Omental fat pad (tissue), 4 donors: ENCODE data around the gene METRNL. TPM values are rescaled to one million over a fixed set of nuclear protein-coding genes. Genes with fewer than 3 reads are reported as not detected.

Source experiments
- ATAC-seq: fragments of 150-250 bp; one replicate; pipeline ENCODE4 v1.9.1; 2016; ENCODE audit warnings: mild to moderate bottlenecking, moderate library complexity; ENCODE audit not compliant: low FRiP score
- DNase-seq: peaks from one replicate; pipeline ENCODE4 v3.0.0-alpha.2; 2019; ENCODE audit warnings: low spot score
- total RNA-seq, 4 donors: library from RNA; depleted of rRNA; stranded (reverse); fragments of >200 nt; gene quantifications; one replicate each; pipeline ENCODE4 v1.1.0, GENCODE V29; 2016
- TF ChIP-seq, protein P1 (sequence below), 3 donors: fragments of 450-650 bp; IDR thresholded peaks; one replicate each; pipeline ENCODE4 v1.5.1; 2016 to 2017; ENCODE audit warnings: antibody characterized with exemption in 3 of 3, mild to moderate bottlenecking in 3 of 3, moderate library complexity in 2 of 3

METRNL gene
- total RNA-seq, 4 donors from 2014 or later, result 68.4 to 271 (median 99.9) TPM

DNA sequence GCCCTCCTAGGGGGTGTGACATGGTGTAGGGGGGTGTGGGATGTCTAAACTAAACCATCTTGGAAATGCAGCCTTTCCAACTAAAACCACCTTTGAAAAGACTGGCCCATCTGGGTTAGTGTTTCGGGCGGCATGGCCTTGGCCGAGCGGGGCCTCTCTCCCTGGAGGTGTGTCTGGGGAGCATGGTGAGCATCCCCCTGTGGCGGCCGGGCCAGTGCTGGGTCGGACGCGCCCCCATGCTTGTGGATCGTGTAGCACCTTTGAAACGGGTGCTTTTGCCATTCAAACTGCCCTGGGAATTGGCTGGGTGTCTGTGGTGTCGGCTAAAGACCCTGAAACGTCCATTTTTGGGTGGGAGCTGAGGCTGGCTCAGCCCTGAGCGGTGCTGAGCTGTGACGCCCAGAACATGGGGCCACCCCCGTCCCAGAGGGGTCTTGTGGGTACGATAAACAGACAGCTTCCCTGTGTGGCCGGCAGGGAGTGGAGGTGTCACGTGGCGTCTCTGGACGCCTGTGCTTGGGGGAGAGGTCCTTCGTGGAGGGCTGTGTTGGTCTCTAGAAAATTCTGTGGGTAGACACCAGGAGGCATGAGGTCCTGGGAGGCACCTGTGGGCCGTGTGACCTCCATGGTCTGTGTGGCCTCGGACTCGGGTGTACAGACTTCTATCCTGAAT, 6.3 kb downstream of the METRNL start:
- TF ChIP-seq, protein P1, sequence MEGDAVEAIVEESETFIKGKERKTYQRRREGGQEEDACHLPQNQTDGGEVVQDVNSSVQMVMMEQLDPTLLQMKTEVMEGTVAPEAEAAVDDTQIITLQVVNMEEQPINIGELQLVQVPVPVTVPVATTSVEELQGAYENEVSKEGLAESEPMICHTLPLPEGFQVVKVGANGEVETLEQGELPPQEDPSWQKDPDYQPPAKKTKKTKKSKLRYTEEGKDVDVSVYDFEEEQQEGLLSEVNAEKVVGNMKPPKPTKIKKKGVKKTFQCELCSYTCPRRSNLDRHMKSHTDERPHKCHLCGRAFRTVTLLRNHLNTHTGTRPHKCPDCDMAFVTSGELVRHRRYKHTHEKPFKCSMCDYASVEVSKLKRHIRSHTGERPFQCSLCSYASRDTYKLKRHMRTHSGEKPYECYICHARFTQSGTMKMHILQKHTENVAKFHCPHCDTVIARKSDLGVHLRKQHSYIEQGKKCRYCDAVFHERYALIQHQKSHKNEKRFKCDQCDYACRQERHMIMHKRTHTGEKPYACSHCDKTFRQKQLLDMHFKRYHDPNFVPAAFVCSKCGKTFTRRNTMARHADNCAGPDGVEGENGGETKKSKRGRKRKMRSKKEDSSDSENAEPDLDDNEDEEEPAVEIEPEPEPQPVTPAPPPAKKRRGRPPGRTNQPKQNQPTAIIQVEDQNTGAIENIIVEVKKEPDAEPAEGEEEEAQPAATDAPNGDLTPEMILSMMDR (IDR thresholded peaks at IDR 0.05), result no peak
- ATAC-seq (no peak), DNase-seq (no peak)

DNA sequence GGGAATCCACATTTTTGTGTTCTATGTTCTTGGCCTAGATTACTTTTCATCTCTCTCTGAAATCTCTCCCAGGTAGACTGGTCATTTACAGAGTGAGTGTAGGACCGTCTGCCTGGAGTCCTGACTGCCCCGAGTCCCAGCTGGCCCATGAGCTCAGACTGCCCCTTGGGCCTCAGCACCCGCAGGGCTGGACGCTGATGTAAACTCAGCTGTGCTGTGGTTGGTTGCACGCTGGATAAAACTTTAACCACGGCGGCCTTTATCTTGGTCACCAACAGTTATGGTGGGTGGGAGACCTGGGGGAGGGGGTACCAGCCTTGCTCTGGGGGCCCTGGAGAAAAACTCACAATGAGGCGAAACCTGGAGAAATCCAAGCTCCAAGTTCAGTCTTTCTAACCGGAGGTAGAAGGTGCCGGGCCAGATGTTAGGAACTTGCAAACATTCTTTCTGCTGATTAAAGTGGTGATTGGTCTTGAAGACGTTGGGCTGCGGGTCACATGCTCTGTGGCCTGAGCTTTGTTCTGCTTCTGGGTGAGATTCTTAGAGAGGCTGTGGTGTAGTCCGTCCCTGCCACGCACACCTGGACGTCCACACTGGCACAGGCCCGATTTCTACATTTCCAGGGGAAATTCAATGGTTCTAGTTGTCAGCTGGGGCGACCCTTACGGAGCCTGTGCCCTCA, 6.9 kb downstream of the METRNL start:
- ATAC-seq (no peak), DNase-seq (no peak)
- TF ChIP-seq, protein P1 (IDR thresholded peaks at IDR 0.05), result no peak

DNA sequence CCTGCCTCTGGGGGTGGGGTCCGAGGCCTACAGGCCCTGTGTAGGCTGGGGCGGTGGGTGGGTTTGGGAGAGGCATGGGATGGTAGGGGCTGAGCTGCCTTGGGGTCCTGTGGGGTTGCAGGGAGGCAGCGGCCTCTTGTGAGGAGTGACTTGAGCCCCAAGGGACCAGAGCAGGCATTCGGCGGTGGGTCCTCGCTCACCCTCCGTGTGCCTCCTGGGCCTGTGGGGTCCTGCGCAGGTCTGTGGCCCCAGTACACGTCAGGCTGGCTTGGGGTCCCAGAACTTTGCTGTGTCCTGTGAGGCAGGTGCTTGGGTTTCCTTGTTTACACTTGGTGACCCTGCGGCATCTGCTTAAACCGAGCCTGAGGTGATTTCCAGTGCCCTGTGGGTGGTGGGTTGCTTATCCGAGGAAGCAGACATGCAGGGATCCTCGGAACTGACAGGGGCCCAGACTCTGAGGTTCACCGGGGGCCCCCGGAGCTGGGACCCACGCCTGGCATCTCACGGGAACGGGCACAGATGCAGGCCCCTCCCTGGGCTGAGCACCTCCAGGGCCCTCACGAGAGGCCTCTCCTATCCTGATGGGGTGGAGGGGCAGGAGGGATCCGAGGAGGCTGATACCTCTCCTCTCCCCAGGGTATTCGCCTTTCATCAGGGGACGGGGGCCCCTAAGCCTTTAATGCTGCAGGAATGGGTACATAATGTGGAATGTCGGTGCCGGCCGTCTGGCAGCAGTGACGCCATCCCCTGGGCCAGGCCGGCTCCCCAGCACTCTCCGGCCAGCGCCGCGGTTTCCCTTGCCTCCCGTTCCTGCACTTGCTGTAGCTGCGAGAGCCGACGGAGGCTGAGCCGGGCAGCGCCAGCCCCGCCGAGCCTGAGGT, 7.7 kb downstream of the METRNL start:
- ATAC-seq, result no peak
- DNase-seq, result no peak
- TF ChIP-seq, protein P1 (IDR thresholded peaks at IDR 0.05), result no peak

DNA sequence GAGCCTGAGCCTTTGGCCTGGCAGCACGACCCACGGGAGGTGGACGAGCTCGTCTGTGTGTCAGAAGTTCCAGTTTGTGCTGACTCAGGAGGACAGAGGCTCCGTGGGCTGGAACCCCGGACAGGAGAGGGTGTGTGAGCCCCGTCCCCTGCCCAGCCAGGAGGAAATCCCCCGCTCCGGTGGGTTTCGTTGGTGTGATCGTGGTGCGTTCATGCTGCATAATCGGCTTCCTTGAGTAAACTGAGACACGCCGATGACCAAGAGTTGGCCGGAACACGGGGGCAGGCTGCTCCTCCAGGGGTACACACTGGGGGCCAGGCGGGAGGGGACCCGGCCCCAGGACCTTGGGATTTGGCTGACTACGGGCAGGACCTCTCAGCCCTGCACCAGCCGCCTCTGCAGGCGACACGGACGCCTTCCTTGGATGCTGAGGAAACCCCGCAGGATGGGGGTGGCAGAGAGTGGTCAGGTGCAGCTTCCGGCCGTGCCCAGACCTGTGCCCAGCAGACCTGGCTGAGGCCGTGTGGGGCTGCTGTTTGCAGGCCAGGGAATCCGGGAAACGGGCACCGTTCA, 8.5 kb downstream of the METRNL start:
- TF ChIP-seq, protein P1 (IDR thresholded peaks at IDR 0.05), result no peak
- ATAC-seq (no peak), DNase-seq (no peak)

DNA sequence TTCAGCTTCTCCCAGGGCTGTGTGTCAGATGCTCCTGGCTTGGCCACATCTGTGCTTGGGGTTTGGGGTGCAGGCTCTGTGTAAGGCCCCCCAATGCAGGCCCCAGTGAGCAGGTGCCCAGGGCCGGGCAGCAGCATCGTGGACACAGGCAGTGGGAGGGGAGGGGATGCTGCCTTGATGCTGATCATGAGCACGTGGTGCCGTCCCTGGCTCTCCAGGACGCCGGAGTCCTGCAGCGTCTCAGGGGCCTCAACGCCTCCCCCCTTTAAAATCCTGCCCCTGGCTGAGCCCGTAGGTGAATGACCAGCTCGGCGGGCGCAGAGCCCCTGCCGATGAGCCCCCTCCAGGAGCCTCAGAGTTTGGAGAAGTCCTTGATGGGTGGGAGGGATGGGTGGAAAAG, 9.0 kb downstream of the METRNL start:
- TF ChIP-seq, protein P1 (IDR thresholded peaks at IDR 0.05), result no peak
- DNase-seq (no peak), ATAC-seq (no peak)

DNA sequence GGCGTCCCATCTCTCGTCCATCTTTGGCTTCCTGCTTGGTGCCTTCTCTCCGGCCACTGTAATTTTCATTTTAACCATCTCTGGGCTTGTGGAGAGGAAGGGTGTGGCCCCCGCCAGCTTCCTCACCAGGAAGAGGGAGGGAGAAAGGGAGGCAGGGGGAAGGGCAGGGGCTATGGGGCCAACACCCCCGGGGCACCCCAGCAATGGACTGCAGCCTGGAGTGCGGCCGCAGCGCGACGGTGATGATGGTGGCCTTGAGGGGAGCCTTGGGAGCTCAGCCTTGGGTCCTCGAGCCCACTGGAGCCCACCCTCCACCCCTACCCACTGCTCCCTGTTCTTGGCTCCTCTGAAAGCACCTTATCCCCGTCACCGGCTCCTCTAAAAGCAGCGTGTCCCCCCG, 9.5 kb downstream of the METRNL start:
- ATAC-seq (no peak), DNase-seq (no peak)
- TF ChIP-seq, protein P1 (IDR thresholded peaks at IDR 0.05), result no peak
